Stomach (tissue), 4 donors: ENCODE measurements around the gene SNAPC1.

Experiments
- EP300 ChIP-seq: sonication (generic); formaldehyde crosslinking; IDR thresholded peaks from one replicate; pipeline ENCODE4 v1.6.1; 2017; ENCODE audit warnings: antibody characterized with exemption
- POLR2AphosphoS5 ChIP-seq, 3 donors: sonication (generic); formaldehyde crosslinking; IDR thresholded peaks; one replicate each; pipeline ENCODE4 v1.6.1; 2016; ENCODE audit warnings: antibody characterized with exemption in 3 of 3
- TF ChIP-seq, protein P1 (sequence below), 7 experiments: fragments of 450-650 bp in 4 of 7; fragments of 200-600 bp in 3 of 7; sonication (generic) in 3 of 7; IDR thresholded peaks; one replicate each; pipeline ENCODE4 v1.5.1; 2016 to 2019; ENCODE audit warnings: antibody characterized with exemption in 7 of 7, control low read depth in 2 of 7, mild to moderate bottlenecking in 1 of 7

DNA sequence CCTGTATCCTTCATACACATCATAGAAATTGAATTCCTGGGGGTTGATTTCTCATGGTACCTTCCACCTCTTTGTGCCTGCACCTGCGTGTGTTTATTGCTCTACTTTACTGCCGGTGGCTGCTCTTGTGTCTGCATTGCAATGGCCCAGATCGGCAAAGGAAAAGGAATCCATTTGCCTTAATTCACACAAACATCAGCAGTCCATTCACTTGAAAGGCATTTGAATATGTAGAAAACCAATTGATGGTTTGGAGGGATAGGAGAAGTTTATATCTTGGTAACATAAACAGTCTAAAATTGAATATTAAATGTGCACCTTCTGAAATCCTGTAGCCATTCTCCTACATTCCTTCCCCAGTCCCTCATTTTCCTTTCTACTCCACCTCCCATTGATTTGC lies 74.0 kb downstream of the SNAPC1 start:
- TF ChIP-seq, protein P1, sequence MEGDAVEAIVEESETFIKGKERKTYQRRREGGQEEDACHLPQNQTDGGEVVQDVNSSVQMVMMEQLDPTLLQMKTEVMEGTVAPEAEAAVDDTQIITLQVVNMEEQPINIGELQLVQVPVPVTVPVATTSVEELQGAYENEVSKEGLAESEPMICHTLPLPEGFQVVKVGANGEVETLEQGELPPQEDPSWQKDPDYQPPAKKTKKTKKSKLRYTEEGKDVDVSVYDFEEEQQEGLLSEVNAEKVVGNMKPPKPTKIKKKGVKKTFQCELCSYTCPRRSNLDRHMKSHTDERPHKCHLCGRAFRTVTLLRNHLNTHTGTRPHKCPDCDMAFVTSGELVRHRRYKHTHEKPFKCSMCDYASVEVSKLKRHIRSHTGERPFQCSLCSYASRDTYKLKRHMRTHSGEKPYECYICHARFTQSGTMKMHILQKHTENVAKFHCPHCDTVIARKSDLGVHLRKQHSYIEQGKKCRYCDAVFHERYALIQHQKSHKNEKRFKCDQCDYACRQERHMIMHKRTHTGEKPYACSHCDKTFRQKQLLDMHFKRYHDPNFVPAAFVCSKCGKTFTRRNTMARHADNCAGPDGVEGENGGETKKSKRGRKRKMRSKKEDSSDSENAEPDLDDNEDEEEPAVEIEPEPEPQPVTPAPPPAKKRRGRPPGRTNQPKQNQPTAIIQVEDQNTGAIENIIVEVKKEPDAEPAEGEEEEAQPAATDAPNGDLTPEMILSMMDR (IDR thresholded peaks at IDR 0.05), result no peak
- TF ChIP-seq EP300 (no peak), POLR2AphosphoS5 (IDR thresholded peaks at IDR 0.05) (no peak)
